ENCODE results near the gene MET. TPM values are rescaled to one million over a fixed set of nuclear protein-coding genes. Genes with fewer than 3 reads are reported as not detected.

The MET gene
- 0.54 TPM for polyA plus RNA-seq (2012; ENCODE audit: insufficient read depth, insufficient read length, low read depth)

DNA sequence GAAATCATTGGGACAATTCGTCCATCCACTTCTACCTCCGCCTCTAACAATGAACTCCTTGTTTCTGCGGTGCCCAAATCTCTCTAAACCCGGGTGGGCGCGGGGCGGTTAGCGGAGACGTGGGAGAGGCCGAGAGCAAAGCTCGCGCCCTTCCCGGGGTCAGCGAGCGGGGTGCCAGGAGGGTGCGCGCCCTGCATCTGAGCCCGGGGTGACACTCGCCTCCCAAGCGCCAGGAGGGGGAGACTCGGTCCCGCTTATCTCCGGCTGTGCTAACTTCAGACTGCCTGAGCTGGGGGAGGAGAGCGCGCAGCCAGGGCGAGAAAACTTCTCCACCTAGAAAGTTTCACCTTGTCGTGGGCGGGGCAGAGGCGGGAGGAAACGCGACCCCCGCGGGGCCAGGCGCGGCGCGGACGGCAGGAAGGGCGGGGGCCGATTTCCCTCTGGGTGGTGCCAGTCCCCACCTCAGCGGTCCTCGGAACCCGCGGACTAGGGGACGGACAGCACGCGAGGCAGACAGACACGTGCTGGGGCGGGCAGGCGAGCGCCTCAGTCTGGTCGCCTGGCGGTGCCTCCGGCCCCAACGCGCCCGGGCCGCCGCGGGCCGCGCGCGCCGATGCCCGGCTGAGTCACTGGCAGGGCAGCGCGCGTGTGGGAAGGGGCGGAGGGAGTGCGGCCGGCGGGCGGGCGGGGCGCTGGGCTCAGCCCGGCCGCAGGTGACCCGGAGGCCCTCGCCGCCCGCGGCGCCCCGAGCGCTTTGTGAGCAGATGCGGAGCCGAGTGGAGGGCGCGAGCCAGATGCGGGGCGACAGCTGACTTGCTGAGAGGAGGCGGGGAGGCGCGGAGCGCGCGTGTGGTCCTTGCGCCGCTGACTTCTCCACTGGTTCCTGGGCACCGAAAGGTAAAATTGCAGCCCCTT is at the start of gene MET:
TSS of gene MET (plus strand) at position 516 of the 915 bp plus-strand sequence. CDS start 26,889 bp downstream, outside the sequence.
- Histone ChIP-seq H3K27me3 (peaks cover 51% of the 10 kb centered on the region), H3K4me1 (no peaks in the 10 kb centered on the region), H3K4me3 (ENCODE audit: low read depth, low read length) (peak within 1 kb of the TSS; percentile 17), H3K36me3 (no peaks in the 10 kb centered on the region), H3K9me3 (no peaks in the 10 kb centered on the region)
- peak; percentile 42 for DNase-seq
- TF ChIP-seq, protein P1, sequence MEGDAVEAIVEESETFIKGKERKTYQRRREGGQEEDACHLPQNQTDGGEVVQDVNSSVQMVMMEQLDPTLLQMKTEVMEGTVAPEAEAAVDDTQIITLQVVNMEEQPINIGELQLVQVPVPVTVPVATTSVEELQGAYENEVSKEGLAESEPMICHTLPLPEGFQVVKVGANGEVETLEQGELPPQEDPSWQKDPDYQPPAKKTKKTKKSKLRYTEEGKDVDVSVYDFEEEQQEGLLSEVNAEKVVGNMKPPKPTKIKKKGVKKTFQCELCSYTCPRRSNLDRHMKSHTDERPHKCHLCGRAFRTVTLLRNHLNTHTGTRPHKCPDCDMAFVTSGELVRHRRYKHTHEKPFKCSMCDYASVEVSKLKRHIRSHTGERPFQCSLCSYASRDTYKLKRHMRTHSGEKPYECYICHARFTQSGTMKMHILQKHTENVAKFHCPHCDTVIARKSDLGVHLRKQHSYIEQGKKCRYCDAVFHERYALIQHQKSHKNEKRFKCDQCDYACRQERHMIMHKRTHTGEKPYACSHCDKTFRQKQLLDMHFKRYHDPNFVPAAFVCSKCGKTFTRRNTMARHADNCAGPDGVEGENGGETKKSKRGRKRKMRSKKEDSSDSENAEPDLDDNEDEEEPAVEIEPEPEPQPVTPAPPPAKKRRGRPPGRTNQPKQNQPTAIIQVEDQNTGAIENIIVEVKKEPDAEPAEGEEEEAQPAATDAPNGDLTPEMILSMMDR (IDR thresholded peaks at IDR 0.05; ENCODE audit: low read depth, low read length), result no peak

DNA sequence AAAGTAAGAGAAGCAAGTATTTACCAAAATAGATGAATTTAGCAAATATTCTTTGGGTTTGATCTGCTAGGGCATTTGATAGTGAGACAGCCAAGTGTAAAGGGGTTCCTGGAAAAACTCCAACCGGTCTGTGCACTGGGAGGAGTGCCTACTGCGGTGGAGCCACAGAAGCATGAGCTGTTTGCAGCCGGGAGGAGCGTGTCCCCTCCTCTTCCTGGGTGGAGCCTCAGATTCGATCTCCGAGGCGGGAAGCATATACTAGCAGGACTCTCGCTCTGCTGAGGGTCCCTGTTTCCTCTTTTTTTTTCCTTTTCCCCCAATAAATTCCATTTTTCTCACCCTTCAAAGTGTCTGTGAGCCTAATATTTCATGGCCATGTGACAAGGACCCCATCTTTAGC is 45.1 kb upstream of the MET start:
- Histone ChIP-seq H3K27me3 (no peaks in the 10 kb centered on the region; the same call in 1 of the 2 replicates), H3K4me3 (ENCODE audit: low read depth, low read length) (peak overlapping the region; percentile 16; the same call in 1 of the 2 replicates), H3K36me3 (no peaks in the 10 kb centered on the region), H3K4me1 (no peaks in the 10 kb centered on the region), H3K9me3 (no peaks in the 10 kb centered on the region)
- TF ChIP-seq, protein P1 (IDR thresholded peaks at IDR 0.05; ENCODE audit: low read depth, low read length), result no peak
- peak; percentile 37 for DNase-seq

DNA sequence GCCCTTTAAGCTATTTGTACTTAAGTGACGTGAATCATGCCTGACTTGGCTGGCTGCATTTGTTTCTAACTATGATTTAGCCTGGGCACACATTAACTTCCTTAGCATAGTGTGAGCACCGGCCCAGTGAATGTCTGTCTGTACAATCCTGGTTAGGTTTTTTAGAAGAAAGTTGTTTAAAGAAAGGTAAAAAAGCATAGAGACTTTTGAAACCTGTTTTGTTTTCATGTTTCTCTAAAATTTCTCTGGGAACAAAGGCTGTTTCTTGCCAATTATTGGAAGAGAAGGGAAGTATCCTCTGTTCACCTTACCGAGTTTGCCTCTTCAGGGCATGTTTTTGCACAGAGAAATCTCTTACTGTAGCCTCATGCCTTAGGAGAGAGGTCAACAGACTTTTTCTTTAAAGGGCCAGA is 42.9 kb upstream of the MET start:
- H3K9me3 ChIP-seq, result no peaks in the 10 kb centered on the region
- H3K4me3 ChIP-seq (ENCODE audit: low read depth, low read length), result no peak overlapping the region
- no peaks in the 10 kb centered on the region for H3K36me3 ChIP-seq
- no peaks in the 10 kb centered on the region; the same call in 1 of the 2 replicates for H3K27me3 ChIP-seq
- TF ChIP-seq, protein P1 (IDR thresholded peaks at IDR 0.05; ENCODE audit: low read depth, low read length), result no peak
- DNase-seq, result no peak
- H3K4me1 ChIP-seq, result no peaks in the 10 kb centered on the region

DNA sequence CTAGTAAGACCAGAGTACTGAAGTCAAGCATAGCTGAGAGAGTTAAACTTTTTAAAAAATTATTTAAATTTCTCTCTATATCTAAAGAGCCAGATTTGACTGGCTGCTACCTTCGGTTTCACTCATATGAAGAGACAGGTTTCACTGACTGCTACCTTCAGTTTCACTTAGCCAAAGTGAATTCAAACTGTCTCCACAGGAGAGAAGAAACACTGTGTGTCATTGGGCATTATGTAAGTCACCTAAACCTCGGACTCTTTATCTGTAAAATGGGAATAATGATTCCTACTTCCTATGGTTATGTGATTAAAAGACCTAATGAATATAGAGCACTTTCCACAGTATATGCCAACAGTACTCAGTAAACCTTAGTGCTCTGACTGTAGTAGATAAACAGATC is 41.6 kb upstream of the MET start:
- DNase-seq, result no peak
- TF ChIP-seq, protein P1 (IDR thresholded peaks at IDR 0.05; ENCODE audit: low read depth, low read length), result no peak
- H3K4me1 ChIP-seq, result no peaks in the 10 kb centered on the region

DNA sequence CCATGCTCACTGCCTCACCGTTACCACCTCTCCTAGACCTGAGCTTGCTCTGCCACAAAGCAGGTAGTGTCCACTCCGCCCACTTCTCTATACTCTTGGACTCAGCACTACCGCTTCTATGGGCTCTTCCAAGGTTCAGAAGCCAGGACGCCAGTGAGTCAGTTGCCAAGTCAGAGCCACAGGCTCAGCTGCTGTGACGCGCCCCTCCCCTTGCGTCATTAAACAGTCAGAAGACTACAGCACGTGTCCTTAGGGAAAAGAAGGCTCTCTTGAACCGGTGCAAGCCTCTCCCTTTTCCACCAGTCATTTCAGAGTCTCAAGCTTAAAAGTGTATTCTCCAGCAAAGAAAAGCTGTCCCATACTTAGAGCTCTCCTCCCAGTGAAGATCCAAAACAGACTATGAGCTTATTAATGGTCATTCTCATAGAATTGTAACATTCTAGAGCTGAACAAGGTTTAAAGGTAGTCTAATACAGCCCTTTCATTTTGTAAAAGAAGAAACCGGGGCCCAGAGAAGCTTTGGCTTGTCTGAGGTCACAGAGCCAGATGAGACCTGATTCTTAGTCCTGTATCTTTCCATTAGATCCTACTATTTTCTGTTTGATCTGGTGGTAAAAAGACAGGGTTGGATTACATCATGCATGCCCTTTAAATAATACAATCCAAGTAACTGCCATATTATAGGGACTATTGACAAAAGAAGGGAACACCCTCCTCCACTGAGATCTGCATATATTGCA is 40.9 kb upstream of the MET start:
- DNase-seq, result no peak
- Histone ChIP-seq H3K4me3 (ENCODE audit: low read depth, low read length) (no peak overlapping the region), H3K9me3 (no peaks in the 10 kb centered on the region), H3K4me1 (no peaks in the 10 kb centered on the region), H3K36me3 (no peaks in the 10 kb centered on the region), H3K27me3 (no peaks in the 10 kb centered on the region)
- TF ChIP-seq, protein P1 (IDR thresholded peaks at IDR 0.05; ENCODE audit: low read depth, low read length), result no peak

More for the DNA sequence above, 41.6 kb upstream of the MET start:
- Histone ChIP-seq H3K9me3 (no peaks in the 10 kb centered on the region), H3K4me3 (ENCODE audit: low read depth, low read length) (no peak overlapping the region), H3K27me3 (no peaks in the 10 kb centered on the region; the same call in 1 of the 2 replicates), H3K36me3 (no peaks in the 10 kb centered on the region)

Data from BE2C (cell line).